Mammary epithelial cell (primary cell): Measurements from ENCODE around the gene LCA5.

Experiments used
- CTCF ChIP-seq, 2 donors: IDR thresholded peaks in 1 of 2; conservative IDR thresholded peaks in 1 of 2; 2 replicates each; pipeline ENCODE4 v1.5.1; 2011 to 2012; ENCODE audit warnings: inconsistent platforms in 2 of 2, low read length in 2 of 2, mild to moderate bottlenecking in 2 of 2, control low read depth in 1 of 2, low read depth in 1 of 2; ENCODE audit not compliant: insufficient read depth in 1 of 2; ENCODE audit errors: extremely low read depth in 1 of 2
- EZH2 ChIP-seq: IDR thresholded peaks from 2 replicates; pipeline ENCODE4 v1.6.1; 2012; ENCODE audit warnings: low read length, inconsistent platforms, borderline replicate concordance

GRCh38 chr6:79543886-79544285 lies 6.7 kb upstream of the LCA5 start:
- no peak for TF ChIP-seq CTCF (conservative IDR thresholded peaks at IDR 0.05 in 1 of 2, IDR thresholded peaks at IDR 0.05 in 1 of 2; ENCODE audit: extremely low read depth in 1 of 2, insufficient read depth in 1 of 2, low read depth in 1 of 2, low read length in 2 of 2)
- TF ChIP-seq EZH2 = no peak
